DOHH2 (cell line): ENCODE data around the gene PRG2.

Experiments
- H3F3A ChIP-seq: fragments of 200-600 bp; sonication (generic), shearing (Covaris generic); 2 replicates; pipeline ENCODE4 v1.6.0; 2016; ENCODE audit warnings: antibody characterized with exemption, mild to moderate bottlenecking; ENCODE audit not compliant: control insufficient read depth, insufficient read depth
- H3K27ac ChIP-seq: fragments of 200-600 bp; sonication (generic); 2 replicates; pipeline ENCODE4 v1.5.1; 2014; ENCODE audit warnings: low read depth, mild to moderate bottlenecking, low read length, moderate library complexity
- H3K27me3 ChIP-seq: fragments of 200-600 bp; sonication (generic); 2 replicates; pipeline ENCODE4 v1.6.1; 2014; ENCODE audit warnings: mild to moderate bottlenecking, low read length, mixed read lengths; ENCODE audit not compliant: control insufficient read depth
- H3K36me3 ChIP-seq: fragments of 200-600 bp; sonication (generic); 2 replicates; pipeline ENCODE4 v1.6.1; 2014; ENCODE audit warnings: mild to moderate bottlenecking, low read length, moderate library complexity, mixed read lengths; ENCODE audit not compliant: control insufficient read depth
- H3K4me1 ChIP-seq: fragments of 200-600 bp; sonication (generic); 2 replicates; pipeline ENCODE4 v1.6.1; 2014; ENCODE audit warnings: mild to moderate bottlenecking, low read length, mixed read lengths; ENCODE audit not compliant: control insufficient read depth
- H3K4me2 ChIP-seq: fragments of 200-600 bp; sonication (generic); 2 replicates; pipeline ENCODE4 v1.6.0; 2014; ENCODE audit warnings: mild to moderate bottlenecking, low read length, moderate library complexity
- H3K4me3 ChIP-seq: fragments of 200-600 bp; sonication (generic); 2 replicates; pipeline ENCODE4 v1.5.1; 2014; ENCODE audit warnings: mild to moderate bottlenecking, low read length, mixed read lengths
- H3K79me2 ChIP-seq: fragments of 200-600 bp; sonication (generic); 2 replicates; pipeline ENCODE4 v1.6.1; 2014; ENCODE audit warnings: mild to moderate bottlenecking, low read length, mixed read lengths; ENCODE audit not compliant: control insufficient read depth
- H3K9me2 ChIP-seq: fragments of 200-600 bp; sonication (generic); replicated peaks from 2 replicates; pipeline ENCODE4 v1.6.1; 2014; ENCODE audit warnings: mild to moderate bottlenecking, low read length, mixed read lengths; ENCODE audit not compliant: control insufficient read depth
- H3K9me3 ChIP-seq: fragments of 200-600 bp; sonication (generic); 2 replicates; pipeline ENCODE4 v1.6.1; 2014; ENCODE audit warnings: antibody characterized with exemption, low read length, mixed read lengths; ENCODE audit not compliant: control insufficient read depth, insufficient read depth
- H4K20me1 ChIP-seq: fragments of 200-600 bp; sonication (generic); 2 replicates; pipeline ENCODE4 v1.6.0; 2014; ENCODE audit warnings: low read depth, mild to moderate bottlenecking, antibody characterized with exemption, low read length, moderate library complexity; ENCODE audit not compliant: control insufficient read depth, insufficient read depth
- EZH2phosphoT487 ChIP-seq: fragments of 200-600 bp; sonication (generic); IDR thresholded peaks from 2 replicates; pipeline ENCODE4 v1.6.1; 2017; ENCODE audit warnings: borderline replicate concordance, mild to moderate bottlenecking, antibody characterized with exemption, low read length, moderate library complexity, mixed read lengths
- TF ChIP-seq, protein P1 (sequence below): fragments of 200-600 bp; sonication (generic); IDR thresholded peaks from one replicate; pipeline ENCODE4 v1.5.1; 2014; ENCODE audit warnings: antibody characterized with exemption, mild to moderate bottlenecking, low read depth, low read length; ENCODE audit not compliant: poor library complexity, severe bottlenecking

Gene PRG2

GRCh38 chr11:57379732-57380131, 10.7 kb downstream of the PRG2 start:
- Histone ChIP-seq H3K79me2 (no peaks in the 10 kb centered on the region), H3K9me2 (no peaks in the 10 kb centered on the region), H3K9me3 (no peaks in the 10 kb centered on the region), H3F3A (no peaks in the 10 kb centered on the region), H3K4me1 (no peaks in the 10 kb centered on the region), H3K4me2 (no peak overlapping the region), H3K27me3 (peaks cover 10% of the 10 kb centered on the region; the same call in 1 of the 2 replicates), H3K36me3 (no peaks in the 10 kb centered on the region), H4K20me1 (no peaks in the 10 kb centered on the region), H3K27ac (no peak overlapping the region), H3K4me3 (no peak overlapping the region)
- TF ChIP-seq, protein P1, sequence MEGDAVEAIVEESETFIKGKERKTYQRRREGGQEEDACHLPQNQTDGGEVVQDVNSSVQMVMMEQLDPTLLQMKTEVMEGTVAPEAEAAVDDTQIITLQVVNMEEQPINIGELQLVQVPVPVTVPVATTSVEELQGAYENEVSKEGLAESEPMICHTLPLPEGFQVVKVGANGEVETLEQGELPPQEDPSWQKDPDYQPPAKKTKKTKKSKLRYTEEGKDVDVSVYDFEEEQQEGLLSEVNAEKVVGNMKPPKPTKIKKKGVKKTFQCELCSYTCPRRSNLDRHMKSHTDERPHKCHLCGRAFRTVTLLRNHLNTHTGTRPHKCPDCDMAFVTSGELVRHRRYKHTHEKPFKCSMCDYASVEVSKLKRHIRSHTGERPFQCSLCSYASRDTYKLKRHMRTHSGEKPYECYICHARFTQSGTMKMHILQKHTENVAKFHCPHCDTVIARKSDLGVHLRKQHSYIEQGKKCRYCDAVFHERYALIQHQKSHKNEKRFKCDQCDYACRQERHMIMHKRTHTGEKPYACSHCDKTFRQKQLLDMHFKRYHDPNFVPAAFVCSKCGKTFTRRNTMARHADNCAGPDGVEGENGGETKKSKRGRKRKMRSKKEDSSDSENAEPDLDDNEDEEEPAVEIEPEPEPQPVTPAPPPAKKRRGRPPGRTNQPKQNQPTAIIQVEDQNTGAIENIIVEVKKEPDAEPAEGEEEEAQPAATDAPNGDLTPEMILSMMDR = no peak
- TF ChIP-seq EZH2phosphoT487 = no peak

- no peaks in the 10 kb centered on the region for H3K9me2 ChIP-seq
- TF ChIP-seq, protein P1 = no peak
- no peak for TF ChIP-seq EZH2phosphoT487
- H3K4me3 ChIP-seq = no peak overlapping the region
- H3K36me3 ChIP-seq = no peaks in the 10 kb centered on the region
- no peaks in the 10 kb centered on the region for H3K9me3 ChIP-seq
- no peaks in the 10 kb centered on the region for H3F3A ChIP-seq
- no peaks in the 10 kb centered on the region for H3K4me1 ChIP-seq
- H3K27ac ChIP-seq = no peak overlapping the region
- H4K20me1 ChIP-seq = no peaks in the 10 kb centered on the region
- no peaks in the 10 kb centered on the region for H3K79me2 ChIP-seq
- peaks cover 4% of the 10 kb centered on the region; the same call in 1 of the 2 replicates for H3K27me3 ChIP-seq
- no peak overlapping the region for H3K4me2 ChIP-seq
Observed at GRCh38 chr11:57378186-57378585, 12.3 kb downstream of the PRG2 start.

DNA sequence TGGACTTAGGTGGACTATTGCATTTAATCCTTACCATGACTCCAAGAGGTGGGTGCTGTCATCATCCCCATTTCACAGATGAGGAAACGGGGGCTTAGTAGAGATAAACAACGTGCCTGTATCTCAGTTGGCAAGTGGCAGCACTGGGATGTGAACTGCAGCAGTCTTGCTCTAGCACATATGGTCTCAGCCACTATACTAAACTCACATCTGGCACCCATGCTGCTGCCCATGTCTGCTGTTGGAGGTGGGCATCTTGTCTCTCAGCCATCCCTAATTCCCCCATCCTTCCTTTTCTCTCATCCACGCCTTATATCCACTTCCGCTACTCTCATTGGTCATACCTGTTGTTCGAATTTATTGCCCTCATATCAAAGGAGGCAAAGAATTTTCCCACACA, 13.3 kb downstream of the PRG2 start:
- no peak overlapping the region for H3K4me2 ChIP-seq
- H3K27me3 ChIP-seq = peaks cover 4% of the 10 kb centered on the region; the same call in 1 of the 2 replicates
- H3F3A ChIP-seq = no peaks in the 10 kb centered on the region
- H3K4me1 ChIP-seq = no peaks in the 10 kb centered on the region
- no peaks in the 10 kb centered on the region for H3K79me2 ChIP-seq
- H3K4me3 ChIP-seq = no peak overlapping the region
- no peaks in the 10 kb centered on the region for H3K9me3 ChIP-seq
- TF ChIP-seq EZH2phosphoT487 = no peak
- TF ChIP-seq, protein P1 = no peak
- no peaks in the 10 kb centered on the region for H4K20me1 ChIP-seq
- H3K36me3 ChIP-seq = no peaks in the 10 kb centered on the region
- no peaks in the 10 kb centered on the region for H3K9me2 ChIP-seq
- H3K27ac ChIP-seq = no peak overlapping the region
